Suprapubic skin (tissue), 4 donors: ENCODE results near the gene MRPS30. TPM values are rescaled to one million over a fixed set of nuclear protein-coding genes. Genes with fewer than 3 reads are reported as not detected.

Source experiments
- DNase-seq, 2 donors: peaks; one replicate each; pipeline ENCODE4 v3.0.0-alpha.2; 2019; ENCODE audit warnings: low spot score in 2 of 2
- H3K27ac ChIP-seq: fragments of 200-600 bp; sonication (generic); one replicate; pipeline ENCODE4 v1.5.1; 2019
- H3K27me3 ChIP-seq: fragments of 200-600 bp; sonication (generic); one replicate; pipeline ENCODE4 v1.5.1; 2019
- H3K36me3 ChIP-seq: fragments of 200-600 bp; sonication (generic); one replicate; pipeline ENCODE4 v1.5.1; 2019
- H3K4me1 ChIP-seq: fragments of 200-600 bp; sonication (generic); one replicate; pipeline ENCODE4 v1.5.1; 2019
- H3K4me3 ChIP-seq: fragments of 200-600 bp; sonication (generic); one replicate; pipeline ENCODE4 v1.5.1; 2019; ENCODE audit warnings: mild to moderate bottlenecking
- H3K9me3 ChIP-seq: fragments of 200-600 bp; sonication (generic); one replicate; pipeline ENCODE4 v1.5.1; 2019
- EP300 ChIP-seq: sonication (generic); formaldehyde crosslinking; IDR thresholded peaks from one replicate; pipeline ENCODE4 v1.6.1; 2017; ENCODE audit warnings: antibody characterized with exemption
- POLR2A ChIP-seq, 2 donors: fragments of 450-650 bp; IDR thresholded peaks; one replicate each; pipeline ENCODE4 v1.6.1; 2017; ENCODE audit warnings: antibody characterized with exemption in 2 of 2, mild to moderate bottlenecking in 2 of 2, moderate library complexity in 2 of 2
- POLR2AphosphoS5 ChIP-seq, 3 donors: sonication (generic); formaldehyde crosslinking; IDR thresholded peaks; one replicate each; pipeline ENCODE4 v1.6.1; 2017; ENCODE audit warnings: antibody characterized with exemption in 3 of 3
- WGBS: methylation state at CpG from one replicate; pipeline ENCODE4 v1.1.5; 2018; 5-methylcytosine and 5-hydroxymethylcytosine counted together
- total RNA-seq, 4 donors: library from RNA; depleted of rRNA; stranded (reverse); fragments of >200 nt; gene quantifications; one replicate each; pipeline ENCODE4 v1.1.0, GENCODE V29; 2016
- TF ChIP-seq, protein P1 (sequence below), 2 donors: fragments of 200-600 bp in 1 of 2; fragments of 450-650 bp in 1 of 2; sonication (generic) in 1 of 2; IDR thresholded peaks; one replicate each; pipeline ENCODE4 v1.5.1; 2016 to 2019; ENCODE audit warnings: antibody characterized with exemption in 2 of 2, mild to moderate bottlenecking in 1 of 2, moderate library complexity in 1 of 2

The MRPS30 gene
- total RNA-seq, 4 donors from 2014 or later = 60.0 to 79.5 (median 78.4) TPM

DNA sequence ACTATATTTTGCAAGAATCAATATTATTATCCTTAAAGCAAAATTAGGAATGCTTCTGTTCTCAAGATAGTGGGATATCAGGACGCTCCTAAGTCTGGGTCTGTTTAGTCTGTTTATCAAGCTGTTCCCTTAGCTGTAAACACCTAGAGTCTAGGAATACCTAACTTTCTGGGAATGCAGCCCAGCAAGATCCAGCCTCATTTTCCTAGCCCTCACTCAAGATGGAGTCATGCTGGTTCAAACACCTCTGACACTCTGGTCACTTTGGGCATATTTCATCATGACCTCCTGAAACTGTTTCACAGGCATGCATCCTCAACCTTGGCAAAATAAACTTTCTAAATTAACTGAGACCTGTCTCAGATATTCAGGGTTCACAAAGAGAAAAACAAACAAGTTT, 14.4 kb upstream of the MRPS30 start:
- no peak for DNase-seq
- Histone ChIP-seq H3K9me3 (peaks cover 14% of the 10 kb centered on the region), H3K36me3 (peaks cover 7% of the 10 kb centered on the region), H3K4me1 (no peaks in the 10 kb centered on the region), H3K27ac (no peak overlapping the region), H3K4me3 (no peak overlapping the region), H3K27me3 (no peaks in the 10 kb centered on the region)
- WGBS = 91% methylated on average over 1 of the region's 1 CpG
- TF ChIP-seq, protein P1, sequence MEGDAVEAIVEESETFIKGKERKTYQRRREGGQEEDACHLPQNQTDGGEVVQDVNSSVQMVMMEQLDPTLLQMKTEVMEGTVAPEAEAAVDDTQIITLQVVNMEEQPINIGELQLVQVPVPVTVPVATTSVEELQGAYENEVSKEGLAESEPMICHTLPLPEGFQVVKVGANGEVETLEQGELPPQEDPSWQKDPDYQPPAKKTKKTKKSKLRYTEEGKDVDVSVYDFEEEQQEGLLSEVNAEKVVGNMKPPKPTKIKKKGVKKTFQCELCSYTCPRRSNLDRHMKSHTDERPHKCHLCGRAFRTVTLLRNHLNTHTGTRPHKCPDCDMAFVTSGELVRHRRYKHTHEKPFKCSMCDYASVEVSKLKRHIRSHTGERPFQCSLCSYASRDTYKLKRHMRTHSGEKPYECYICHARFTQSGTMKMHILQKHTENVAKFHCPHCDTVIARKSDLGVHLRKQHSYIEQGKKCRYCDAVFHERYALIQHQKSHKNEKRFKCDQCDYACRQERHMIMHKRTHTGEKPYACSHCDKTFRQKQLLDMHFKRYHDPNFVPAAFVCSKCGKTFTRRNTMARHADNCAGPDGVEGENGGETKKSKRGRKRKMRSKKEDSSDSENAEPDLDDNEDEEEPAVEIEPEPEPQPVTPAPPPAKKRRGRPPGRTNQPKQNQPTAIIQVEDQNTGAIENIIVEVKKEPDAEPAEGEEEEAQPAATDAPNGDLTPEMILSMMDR (IDR thresholded peaks at IDR 0.05) = no peak
- TF ChIP-seq POLR2A (IDR thresholded peaks at IDR 0.05) = no peak
- no peak for TF ChIP-seq EP300
- TF ChIP-seq POLR2AphosphoS5 (IDR thresholded peaks at IDR 0.05) = no peak

- Histone ChIP-seq H3K27me3 (no peaks in the 10 kb centered on the region), H3K27ac (no peak overlapping the region), H3K4me1 (no peaks in the 10 kb centered on the region), H3K4me3 (no peak overlapping the region), H3K9me3 (peaks cover 14% of the 10 kb centered on the region), H3K36me3 (peaks cover 7% of the 10 kb centered on the region)
- no peak for TF ChIP-seq POLR2A (IDR thresholded peaks at IDR 0.05)
- no peak for TF ChIP-seq EP300
- no peak for TF ChIP-seq POLR2AphosphoS5 (IDR thresholded peaks at IDR 0.05)
- TF ChIP-seq, protein P1 (IDR thresholded peaks at IDR 0.05) = no peak
- no peak for DNase-seq
- 96% methylated on average over 4 of the region's 4 CpGs for WGBS
Measured at GRCh38 chr5:44795496-44795895, 13.3 kb upstream of the MRPS30 start.

GRCh38 chr5:44797841-44798240, 10.9 kb upstream of the MRPS30 start:
- no peak for DNase-seq
- TF ChIP-seq, protein P1 (IDR thresholded peaks at IDR 0.05) = no peak
- TF ChIP-seq POLR2AphosphoS5 (IDR thresholded peaks at IDR 0.05) (no peak), EP300 (no peak), POLR2A (IDR thresholded peaks at IDR 0.05) (no peak)
- WGBS = 79% methylated on average over 3 of the region's 3 CpGs
- peaks cover 13% of the 10 kb centered on the region for H3K9me3 ChIP-seq
- peaks cover 6% of the 10 kb centered on the region for H3K36me3 ChIP-seq
- no peak overlapping the region for H3K4me3 ChIP-seq
- H3K27ac ChIP-seq = no peak overlapping the region
- H3K27me3 ChIP-seq = no peaks in the 10 kb centered on the region
- H3K4me1 ChIP-seq = no peaks in the 10 kb centered on the region

- Histone ChIP-seq H3K4me3 (no peak overlapping the region), H3K27me3 (no peaks in the 10 kb centered on the region), H3K27ac (no peak overlapping the region), H3K4me1 (no peaks in the 10 kb centered on the region), H3K36me3 (no peaks in the 10 kb centered on the region), H3K9me3 (no peaks in the 10 kb centered on the region)
- TF ChIP-seq POLR2AphosphoS5 (IDR thresholded peaks at IDR 0.05) = no peak
- TF ChIP-seq EP300 = no peak
- 90% methylated on average over 1 of the region's 1 CpG for WGBS
- DNase-seq = no peak
Measured at GRCh38 chr5:44801992-44802391, 6.8 kb upstream of the MRPS30 start.

DNA sequence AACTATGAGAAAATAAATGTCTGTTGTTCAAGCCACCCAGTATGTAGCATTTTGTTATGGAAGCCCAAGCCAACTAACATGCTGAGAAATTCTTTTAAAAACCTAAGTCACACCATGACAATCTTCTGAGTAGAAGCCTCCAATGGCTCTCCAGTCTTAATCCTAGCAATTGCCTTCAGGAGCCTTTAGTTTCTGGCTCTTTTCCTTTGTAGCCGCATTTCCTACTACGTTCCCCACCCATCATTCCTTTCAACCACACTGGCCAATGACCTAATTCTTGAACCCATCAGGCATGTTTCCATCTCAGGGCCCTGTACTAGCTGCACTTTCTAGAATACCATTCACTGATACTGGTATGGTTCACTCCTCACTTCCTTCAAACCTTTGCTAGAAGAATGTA, 2.1 kb upstream of the MRPS30 start:
- 85% methylated on average over 2 of the region's 2 CpGs for WGBS
- H3K36me3 ChIP-seq = no peaks in the 10 kb centered on the region
- H3K9me3 ChIP-seq = no peaks in the 10 kb centered on the region
- no peak for DNase-seq
- no peak overlapping the region for H3K4me3 ChIP-seq
- TF ChIP-seq POLR2A (IDR thresholded peaks at IDR 0.05) = no peak
- TF ChIP-seq, protein P1 (IDR thresholded peaks at IDR 0.05) = no peak
- no peak for TF ChIP-seq POLR2AphosphoS5 (IDR thresholded peaks at IDR 0.05)
- no peak for TF ChIP-seq EP300
- peaks cover 27% of the 10 kb centered on the region for H3K4me1 ChIP-seq
- H3K27me3 ChIP-seq = no peaks in the 10 kb centered on the region
- H3K27ac ChIP-seq = no peak overlapping the region

DNA sequence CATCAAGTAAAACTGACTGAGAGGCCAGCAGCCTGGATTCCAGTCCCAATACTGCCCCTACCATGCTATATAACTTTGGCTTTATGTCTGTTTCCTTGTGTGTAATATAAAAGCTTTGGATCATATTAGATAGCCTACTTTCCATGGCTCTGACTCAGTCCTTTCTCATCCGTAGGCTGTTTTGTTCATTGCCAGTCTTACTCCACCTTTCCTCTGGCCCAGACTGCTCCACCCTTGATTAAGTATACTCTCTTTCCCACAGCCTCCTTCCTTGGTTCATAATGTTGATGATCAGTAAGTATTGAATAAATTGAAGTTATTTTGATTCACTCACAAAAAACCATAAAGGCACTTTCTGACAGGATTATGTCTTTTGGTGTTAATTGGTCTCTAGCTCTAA, 1.5 kb upstream of the MRPS30 start:
- Histone ChIP-seq H3K9me3 (no peaks in the 10 kb centered on the region), H3K36me3 (no peaks in the 10 kb centered on the region), H3K27me3 (no peaks in the 10 kb centered on the region), H3K4me1 (peaks cover 27% of the 10 kb centered on the region), H3K4me3 (no peak overlapping the region), H3K27ac (no peak overlapping the region)
- 35% methylated on average over 1 of the region's 1 CpG for WGBS
- TF ChIP-seq, protein P1 (IDR thresholded peaks at IDR 0.05) = no peak
- no peak for TF ChIP-seq POLR2AphosphoS5 (IDR thresholded peaks at IDR 0.05)
- DNase-seq = no peak
